ENCODE results near the gene ARMH1.
"Not testable (repeated sequence)": the region's sequence is repeated elsewhere in the genome, so short reads cannot be mapped to it uniquely, and the experiment has no call there.

The ARMH1 gene

GRCh38 chr1:44688760-44689446 is 14.4 kb downstream of the ARMH1 start:
- H3K27ac ChIP-seq: no peak overlapping the region
- DNase-seq (ENCODE audit: low read depth, low spot score): no peak

- no peak overlapping the region for H3K27ac ChIP-seq
- DNase-seq (ENCODE audit: low read depth, low spot score): no peak
These were observed 14.9 kb downstream of the ARMH1 start for GRCh38 chr1:44689447-44689765.

- H3K27ac ChIP-seq: peak overlapping the region; percentile 11
- no peak for DNase-seq (ENCODE audit: low read depth, low spot score)
These were observed 18.6 kb downstream of the ARMH1 start for GRCh38 chr1:44693159-44693558.

DNA sequence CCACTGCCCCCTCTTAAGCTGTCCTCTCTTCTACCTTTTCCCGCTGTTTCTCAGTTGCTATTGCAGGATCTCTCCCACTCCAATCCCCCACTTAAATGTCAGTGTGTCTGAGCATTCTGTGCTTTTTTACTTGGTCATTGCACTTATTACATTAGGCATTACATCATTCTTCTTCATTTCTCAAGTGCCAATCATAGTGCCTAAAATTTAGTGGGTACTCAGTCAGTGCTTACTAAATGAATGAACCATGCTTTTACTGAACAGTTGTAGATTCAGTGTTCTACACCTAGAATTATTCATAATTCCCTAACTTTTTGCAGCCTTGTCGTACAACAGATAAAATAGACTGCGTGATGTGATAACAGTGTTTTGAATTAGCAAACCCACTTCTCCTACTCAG is 19.4 kb downstream of the ARMH1 start:
- DNase-seq (ENCODE audit: low read depth, low spot score): no peak
- peak overlapping the region; percentile 11 for H3K27ac ChIP-seq

DNA sequence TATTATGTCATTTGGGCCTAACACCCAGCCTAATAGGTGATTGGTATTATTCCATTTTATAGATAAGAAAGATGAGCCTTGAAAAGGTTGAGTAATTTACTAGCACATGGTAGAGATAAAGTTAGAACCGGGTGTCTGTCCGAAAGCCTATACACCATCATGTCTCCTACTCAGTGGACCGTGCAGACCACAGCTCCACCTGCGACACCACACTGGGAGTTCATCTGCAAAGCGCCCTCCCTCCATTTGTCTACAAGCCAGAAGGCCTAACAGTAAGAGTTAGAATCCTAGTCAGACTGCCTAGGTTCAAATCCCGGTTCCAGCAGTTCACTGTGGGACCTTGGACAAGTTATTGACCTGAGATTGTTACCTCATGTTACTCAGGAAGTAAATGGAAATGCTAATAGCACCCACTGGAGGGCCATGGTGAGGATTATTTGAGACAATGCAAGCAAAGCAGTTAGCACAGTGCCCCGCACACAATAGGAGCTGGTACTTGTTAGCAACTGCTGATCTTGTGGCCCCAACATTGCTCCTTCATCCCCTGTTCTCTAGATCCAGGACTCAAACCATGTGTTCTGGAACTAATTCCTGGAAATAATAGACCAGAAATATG is 20.5 kb downstream of the ARMH1 start:
- no peak overlapping the region for H3K27ac ChIP-seq
- DNase-seq (ENCODE audit: low read depth, low spot score): no peak

- DNase-seq (ENCODE audit: low read depth, low spot score): no peak
- H3K27ac ChIP-seq: no peak overlapping the region
These were observed 21.2 kb downstream of the ARMH1 start for GRCh38 chr1:44695671-44696070.

DNA sequence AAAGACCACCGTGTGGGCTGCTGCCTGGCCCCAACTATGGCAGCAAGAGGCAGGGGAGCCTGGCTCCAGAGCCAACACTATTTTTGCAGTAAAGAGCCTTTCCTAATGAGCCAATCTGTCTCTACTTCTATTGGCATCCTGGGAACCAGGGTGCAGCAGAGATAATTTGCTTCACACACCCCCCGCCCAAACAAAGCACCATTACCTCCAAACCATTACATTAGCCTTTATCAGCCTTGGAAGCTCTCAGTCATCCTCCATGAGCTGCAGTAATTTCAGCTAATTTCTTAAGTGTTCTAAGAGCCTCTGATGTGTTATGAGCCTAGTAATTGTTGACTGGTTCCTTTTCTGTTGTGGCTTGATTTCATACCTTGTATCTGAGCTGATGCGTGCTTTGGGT is 21.6 kb downstream of the ARMH1 start:
- DNase-seq (ENCODE audit: low read depth, low spot score): no peak
- H3K27ac ChIP-seq: no peak overlapping the region

- no peak for DNase-seq (ENCODE audit: low read depth, low spot score)
- no peak overlapping the region for H3K27ac ChIP-seq
These were observed 22.4 kb downstream of the ARMH1 start for GRCh38 chr1:44696789-44697345.

DNA sequence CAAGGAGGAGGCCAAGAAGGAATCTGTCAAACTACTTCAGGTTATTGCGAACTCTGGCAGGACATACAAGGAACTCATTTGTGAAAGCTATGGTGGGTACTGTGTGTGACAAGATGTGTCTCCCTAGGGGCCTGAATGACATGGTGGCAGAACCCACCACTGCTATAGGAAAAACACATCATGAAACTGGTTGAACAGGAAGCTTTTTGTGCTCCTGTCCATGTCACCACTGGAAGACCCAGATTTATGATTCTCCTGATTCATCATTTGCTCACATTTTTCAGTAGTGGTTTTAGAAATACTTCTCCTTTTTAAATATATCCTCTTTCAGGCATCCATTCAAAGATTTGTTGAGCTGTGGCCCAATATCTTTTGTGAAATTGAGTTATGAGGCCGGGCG is 23.6 kb downstream of the ARMH1 start:
- no peak for DNase-seq (ENCODE audit: low read depth, low spot score)
- no peak overlapping the region for H3K27ac ChIP-seq

GRCh38 chr1:44699375-44699774 is 24.9 kb downstream of the ARMH1 start:
- not testable (repeated sequence) for DNase-seq (ENCODE audit: low read depth, low spot score); H3K27ac ChIP-seq

DNA sequence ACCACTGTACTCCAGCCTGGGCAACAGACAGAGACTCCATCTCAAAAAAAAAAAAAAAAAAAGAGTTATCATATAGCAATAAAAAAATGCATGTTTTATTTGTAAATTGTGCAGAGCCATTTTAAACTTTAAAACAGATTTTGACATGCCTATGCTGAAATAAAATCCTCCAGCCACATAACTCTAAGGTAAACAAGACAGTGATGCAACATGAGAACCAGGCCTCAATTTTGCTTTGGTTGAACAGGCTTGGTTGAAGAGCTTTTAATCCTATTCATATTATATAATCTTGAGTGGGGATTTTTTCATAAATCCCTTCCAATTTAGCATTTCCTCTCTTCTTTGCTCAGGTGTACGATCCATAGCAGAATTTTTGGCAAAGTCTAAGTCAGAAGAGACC is 26.1 kb downstream of the ARMH1 start:
- no peak for DNase-seq (ENCODE audit: low read depth, low spot score)
- peak overlapping the region; percentile 50 for H3K27ac ChIP-seq

DNA sequence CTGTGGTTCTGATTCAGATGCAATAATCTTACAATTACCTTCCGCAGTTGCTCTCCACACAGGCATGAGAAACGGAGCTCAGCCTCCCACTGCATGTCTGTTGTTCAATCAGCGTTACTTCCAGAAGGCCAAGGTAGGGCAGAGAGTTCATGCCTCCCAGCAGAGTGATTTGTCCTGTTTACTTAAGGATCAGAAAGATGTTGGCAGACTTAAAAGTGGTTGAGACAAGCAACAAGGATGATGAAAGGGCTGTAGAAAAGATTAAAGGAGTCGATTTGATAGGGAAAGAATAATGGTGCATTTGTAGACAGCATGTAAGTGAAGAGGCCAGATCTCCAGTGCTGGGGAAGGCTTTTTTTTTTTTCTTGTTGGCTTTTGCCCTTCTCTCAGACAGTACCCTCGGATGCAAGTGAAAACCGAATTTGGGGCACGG is 26.6 kb downstream of the ARMH1 start:
- H3K27ac ChIP-seq: peak overlapping the region; percentile 50

DNA sequence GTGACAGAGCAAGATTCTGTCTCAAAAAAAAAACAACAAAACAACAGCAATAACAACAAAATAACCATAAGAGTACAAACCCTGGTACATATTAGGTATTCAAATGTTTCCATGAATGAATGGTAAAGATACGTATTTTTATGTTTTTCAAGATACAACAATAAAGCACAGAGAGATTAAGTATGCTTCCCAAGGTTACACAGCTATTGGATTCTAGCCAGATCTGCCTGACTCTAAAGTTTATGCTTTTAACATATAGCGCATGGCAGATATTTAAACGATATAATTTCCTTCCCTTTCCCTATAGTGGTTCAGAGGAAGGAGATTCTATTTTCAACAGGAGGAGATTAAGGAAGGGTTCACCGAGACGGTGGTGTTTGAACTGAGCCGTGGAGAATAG is 31.0 kb downstream of the ARMH1 start:
- no peak for DNase-seq (ENCODE audit: low read depth, low spot score)
- no peak overlapping the region for H3K27ac ChIP-seq

More for the DNA sequence above, 26.6 kb downstream of the ARMH1 start:
- DNase-seq (ENCODE audit: low read depth, low spot score): peak; percentile 67

DNA sequence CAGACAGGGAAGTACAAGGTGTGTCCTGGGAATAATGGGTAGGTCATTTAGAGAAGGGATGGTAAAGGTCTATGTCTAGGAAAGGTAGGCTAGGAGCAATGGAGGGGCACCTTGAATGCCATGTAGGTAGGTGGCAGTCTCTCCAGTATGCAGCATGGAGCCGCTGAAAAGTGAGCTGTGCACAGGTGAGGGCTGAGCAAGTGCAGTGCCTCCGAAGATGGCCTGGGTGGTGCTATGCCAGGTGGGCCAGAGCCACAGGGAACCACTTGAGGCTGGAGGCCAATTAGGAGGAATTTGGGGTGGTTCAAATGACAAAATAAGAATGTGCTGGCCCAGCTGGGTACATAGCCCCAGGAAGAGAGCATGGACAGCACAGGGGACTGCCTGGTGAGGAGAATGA is 31.4 kb downstream of the ARMH1 start:
- no peak for DNase-seq (ENCODE audit: low read depth, low spot score)
- H3K27ac ChIP-seq: no peak overlapping the region

- DNase-seq (ENCODE audit: low read depth, low spot score): peak; percentile 90
- peak overlapping the region; percentile 81 for H3K27ac ChIP-seq
These were observed 32.8 kb downstream of the ARMH1 start for GRCh38 chr1:44707112-44707881.

DNA sequence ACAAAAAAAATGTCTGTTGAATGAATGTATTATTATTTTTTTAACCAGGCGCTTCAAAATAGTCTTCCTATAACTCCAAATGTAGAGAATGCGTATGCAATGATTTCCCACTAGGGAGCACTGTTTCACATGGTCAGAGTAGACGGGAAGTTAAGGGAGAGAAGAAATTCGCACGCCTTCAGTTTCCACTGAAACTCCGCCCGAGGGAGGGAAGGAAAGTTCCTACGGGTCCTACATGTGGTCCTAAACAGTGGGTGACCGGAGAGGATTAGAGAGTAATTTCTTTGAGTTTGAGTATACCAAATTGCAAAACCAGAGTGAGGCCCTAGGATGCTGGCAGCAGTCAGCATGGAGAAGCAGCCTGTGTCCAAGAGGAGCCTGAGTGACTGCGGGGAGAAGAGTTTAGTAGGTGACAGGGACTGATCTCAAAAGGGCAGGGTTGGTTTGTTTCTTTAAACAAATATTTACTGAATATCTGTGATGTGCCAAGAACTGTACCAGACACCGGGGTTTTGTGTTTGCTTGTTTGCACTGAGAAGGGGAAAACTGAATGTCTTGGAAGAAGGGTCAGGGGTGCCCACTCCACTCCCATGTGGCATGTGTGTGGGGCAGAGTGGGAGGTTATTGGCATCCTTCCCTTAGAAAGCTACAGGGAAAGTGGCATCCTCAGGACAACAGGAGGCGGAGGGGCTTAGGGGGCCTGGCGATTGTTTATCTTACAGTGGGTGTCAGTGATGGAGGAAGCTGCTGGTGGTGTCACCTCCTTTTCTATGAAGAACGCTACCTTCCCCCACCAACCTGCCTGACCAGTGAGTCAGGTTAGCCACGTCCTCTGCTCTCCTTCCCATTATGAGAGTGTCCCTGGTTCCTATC is 33.7 kb downstream of the ARMH1 start:
- DNase-seq (ENCODE audit: low read depth, low spot score): no peak
- H3K27ac ChIP-seq: peak overlapping the region; percentile 81

DNA sequence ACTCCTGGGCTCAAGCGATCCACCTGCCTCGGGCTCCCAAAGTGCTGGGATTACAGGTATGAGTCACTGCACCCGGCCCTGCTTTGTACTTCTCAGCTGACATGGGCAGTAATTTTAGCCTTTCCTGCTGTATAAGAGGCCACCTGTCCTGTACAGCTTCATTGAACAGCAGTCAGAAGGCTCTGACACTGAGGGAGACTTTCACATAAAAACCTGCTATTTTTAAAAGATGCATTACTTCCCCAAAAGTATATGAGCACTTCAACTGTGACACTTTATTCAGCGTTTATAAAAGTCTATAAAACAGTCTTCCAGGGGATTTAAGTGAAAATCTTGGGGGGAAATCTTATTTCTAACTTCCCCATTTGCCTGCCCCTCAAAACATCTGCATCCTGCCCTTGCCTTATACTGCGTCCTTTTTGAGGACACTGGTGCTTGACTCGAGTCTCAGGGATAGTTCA is 38.8 kb downstream of the ARMH1 start:
- DNase-seq (ENCODE audit: low read depth, low spot score): no peak
- H3K27ac ChIP-seq: no peak overlapping the region

GRCh38 chr1:44714532-44714931 is 40.0 kb downstream of the ARMH1 start:
- no peak overlapping the region for H3K27ac ChIP-seq
- no peak for DNase-seq (ENCODE audit: low read depth, low spot score)

DNA sequence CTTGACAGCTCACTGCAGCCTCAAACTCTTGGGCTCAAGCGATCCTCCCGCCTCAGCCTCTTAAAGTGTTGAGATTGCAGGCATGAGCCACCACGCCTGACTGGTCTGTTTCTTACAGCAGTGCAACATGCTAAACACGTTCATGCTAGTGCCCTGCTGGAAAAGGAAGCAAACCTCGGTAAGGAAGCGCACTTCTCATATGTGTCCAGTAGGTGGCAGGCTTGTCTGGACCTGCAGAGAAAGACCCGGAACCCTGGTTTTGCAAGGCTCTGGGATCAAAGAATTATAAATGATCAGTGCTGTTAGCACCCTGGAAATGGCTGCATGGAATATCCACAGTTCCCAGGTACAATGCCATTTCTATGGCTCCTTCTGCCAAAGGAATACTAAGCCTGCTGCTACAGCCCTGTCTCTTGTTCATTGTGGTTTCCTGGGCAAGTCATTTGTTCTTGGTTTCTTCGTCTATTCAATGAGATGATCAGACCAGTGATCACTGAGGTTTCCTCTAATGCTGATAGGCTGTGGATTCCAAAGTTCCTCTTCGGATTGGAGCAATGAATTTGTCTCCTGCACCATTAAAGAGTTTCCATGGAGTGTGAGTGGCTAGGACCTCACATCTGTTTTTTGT is 40.5 kb downstream of the ARMH1 start:
- no peak for DNase-seq (ENCODE audit: low read depth, low spot score)
- H3K27ac ChIP-seq: no peak overlapping the region

DNA sequence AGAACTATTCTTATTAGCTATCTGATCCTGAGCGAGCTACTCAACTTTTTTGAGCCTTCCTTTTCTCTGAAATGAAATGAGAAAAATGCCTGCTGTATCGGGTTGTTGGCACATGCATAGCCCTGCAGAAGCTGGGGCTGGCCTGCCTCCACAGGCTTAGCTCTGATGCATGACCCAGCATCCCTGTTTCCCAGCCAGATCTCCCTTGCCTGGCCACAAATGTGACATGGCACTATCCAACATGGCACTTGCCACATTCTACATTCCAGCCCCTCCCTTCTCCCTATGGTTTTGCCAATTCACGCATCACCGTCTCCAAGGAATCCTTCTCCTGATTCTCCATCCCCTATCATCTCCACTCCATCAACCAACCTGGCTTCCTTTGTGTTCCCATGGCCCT is 42.6 kb downstream of the ARMH1 start:
- H3K27ac ChIP-seq: no peak overlapping the region
- no peak for DNase-seq (ENCODE audit: low read depth, low spot score)
